HG03520 (cell line): ENCODE measurements around the gene CANX.

Experiments
- ATAC-seq: cut with Tn5 transposase; IDR thresholded peaks from one replicate; pipeline ENCODE4 v1.9.1; 2021; ENCODE audit warnings: mild to moderate bottlenecking, moderate library complexity; ENCODE audit not compliant: unreplicated experiment

The CANX gene

DNA sequence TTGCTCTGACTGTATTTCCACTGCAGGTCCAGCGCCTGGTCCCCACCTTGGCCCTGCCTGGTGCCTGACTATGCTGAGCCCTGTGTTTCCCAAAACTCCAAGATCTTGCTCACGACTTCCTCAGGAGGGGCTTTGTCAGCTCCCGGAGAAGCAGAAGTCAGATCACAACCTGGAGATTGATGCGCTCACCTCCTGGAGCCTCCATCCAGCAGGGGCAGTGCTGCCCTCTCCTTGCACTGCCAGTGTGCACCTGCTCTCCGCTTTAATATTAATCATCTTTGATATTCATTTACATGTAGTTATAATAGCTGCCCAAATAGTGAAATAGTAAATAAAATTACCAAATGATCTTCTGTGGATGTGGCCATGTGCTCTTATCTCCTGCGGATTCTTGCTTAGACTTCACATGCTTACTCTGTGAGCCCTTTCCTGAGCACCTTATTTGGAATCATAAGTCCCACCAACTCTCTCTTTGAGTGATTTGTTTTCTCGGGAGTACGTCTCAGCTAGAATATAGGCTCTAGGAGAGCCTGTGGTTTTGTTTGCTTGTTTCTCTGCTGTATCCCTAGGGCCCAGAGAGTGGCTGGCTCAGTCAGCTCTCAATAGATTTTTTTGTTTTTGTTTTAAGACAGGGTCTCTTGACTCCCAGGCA is 51.2 kb downstream of the CANX start:
- no peak for ATAC-seq

DNA sequence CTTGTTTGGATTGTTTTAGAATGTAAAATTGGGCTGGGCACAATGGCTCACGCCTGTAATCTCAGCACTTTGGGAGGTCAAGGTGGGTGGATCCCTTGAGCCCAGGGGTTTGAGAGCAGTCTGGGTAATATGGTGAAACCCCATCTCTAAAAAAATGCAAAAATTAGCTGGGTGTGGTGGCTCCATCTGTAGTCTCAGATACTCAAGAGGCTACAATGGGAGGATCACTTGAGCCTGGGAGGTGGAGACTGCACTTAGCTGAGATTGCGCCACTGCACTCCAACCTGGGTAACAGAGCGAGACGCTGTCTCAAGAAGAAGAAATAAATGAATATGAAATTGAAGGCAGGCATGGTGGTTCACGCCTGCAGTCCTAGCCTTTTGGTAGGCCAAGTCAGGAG is 55.2 kb downstream of the CANX start:
- no peak for ATAC-seq

DNA sequence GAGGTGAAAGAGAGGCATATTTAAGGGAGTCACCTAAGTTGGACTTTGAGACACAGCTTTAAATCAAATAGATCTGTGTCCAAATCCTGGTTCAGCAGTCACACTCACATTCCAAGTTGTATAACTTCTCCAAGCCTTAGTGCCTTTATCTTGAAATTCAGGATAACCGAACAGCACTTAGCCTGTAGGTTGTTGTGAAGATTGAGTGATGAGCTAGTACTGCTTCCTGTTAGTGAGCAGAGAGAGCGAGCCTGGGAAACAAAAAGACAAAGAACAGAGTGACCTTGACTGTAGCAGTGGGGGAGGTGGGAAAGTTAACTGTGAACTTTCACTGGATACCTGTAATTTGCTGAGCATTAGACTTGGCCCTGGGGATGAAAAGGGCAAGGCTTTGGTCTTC is 56.3 kb downstream of the CANX start:
- ATAC-seq = no peak

DNA sequence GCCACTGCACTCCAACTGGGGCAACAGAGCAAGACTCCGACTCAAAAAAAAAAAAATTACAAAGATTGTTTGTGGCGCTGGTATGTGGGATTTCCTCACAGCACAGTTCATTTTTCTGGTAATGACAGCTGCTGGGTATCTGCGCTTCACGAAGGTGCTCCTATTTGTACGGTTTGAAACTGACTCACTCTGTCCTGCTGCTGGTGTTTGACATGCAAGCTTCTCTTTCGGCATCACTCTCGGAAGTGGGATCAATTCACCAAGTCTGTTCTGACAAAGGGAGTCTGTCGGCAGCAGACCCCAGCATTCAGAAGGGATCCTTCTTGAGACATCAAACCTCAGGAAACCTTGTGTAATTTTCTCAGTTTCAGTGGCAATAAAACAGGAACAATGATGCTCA is 60.2 kb downstream of the CANX start:
- ATAC-seq = no peak

DNA sequence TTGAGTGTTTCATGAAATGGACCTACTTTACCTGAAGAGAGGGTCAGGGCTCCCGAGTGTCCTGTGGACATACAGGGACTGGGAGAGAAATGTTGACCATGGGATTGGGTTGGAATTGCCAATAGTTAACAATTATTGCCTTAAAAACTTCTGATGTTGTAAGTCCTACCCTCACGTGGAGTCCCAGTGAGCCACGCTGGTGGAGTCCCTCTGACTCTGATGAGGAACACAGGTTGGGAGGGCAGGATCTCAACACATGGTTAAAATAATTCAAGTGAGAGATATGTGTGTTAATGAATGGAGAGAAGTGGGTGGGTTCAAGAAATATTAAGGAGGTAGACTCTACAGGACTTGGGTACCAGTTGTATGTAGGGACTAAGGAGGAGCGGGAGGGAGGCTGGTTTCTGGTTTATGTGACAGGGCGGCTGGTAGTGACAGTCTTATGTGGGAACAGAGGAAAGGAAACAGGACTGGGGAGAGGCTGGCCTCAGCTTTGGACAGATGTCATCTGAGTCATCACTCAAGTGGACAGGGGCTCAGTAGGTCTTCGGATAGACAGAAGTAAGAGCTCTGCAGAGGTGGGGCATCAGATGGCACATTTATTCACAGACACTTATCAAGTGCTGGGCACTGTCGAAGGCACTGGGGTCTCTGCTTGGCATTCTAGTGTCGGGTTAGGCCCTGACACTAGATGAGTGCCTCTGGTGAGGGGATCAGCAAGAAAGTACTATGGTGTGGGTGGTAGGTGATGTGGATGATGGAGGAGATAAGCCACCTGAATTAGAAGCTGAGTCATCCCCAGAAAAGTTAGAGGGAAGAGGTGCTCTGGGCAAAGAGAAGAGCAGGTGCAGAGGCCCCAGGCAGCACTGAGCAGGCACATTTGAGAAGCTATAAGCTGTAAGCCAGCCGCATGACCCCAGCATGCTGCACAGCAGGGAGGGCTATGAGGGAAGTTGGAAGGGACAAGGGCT is 61.1 kb downstream of the CANX start:
- ATAC-seq = peak; percentile 48

DNA sequence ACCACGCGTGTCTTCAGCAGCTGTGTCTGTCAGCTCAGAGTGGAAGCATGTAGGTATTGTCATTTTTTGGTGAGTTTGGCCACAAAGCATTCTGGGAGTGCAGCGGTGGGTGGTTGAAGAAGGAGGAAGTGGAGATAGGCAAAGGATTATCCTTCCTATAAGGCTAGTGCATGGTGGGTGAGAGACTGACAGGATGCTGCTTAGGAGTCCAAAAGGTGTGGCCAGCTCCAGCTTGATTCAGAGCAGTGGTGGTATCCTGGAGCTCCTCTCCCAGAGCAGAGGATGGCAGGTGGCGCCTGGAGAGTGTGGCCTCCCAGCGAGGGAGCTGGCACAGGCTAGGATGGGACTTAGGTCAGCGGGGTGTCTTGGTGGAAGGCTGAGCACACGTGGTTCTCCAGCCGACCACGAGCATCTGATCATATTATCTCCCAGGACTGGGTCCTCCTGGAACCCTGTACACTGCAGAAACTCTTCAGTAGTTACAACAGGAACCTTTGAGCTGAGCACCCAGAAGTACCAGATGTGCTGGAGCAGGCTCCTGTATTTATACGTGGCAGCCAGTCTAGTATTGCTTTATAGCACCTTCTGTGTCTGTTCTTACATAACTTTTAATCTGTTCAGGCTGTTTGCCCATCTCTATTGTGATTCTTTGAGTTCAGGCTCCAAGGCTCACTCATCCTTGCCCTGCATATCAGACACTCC is 63.5 kb downstream of the CANX start:
- ATAC-seq = no peak

DNA sequence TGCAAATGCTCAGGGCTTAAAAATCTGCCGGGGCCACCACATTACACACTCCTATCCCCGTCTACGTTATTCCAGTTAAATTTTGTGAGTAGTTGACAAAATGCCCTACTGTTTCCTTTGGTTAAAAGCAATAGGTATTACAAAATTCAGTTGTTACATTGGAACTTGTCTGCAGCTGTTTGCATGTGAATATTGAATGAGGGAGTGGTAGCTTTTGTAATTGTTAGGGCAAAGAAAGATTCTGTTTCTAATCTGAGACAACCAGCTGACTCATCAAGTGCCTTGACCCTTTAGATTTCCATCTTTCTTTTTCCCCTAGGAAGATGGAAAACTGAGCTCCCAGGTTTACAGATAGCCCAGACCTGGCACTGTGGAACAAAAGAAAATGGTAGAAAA is 64.0 kb downstream of the CANX start:
- ATAC-seq = no peak

DNA sequence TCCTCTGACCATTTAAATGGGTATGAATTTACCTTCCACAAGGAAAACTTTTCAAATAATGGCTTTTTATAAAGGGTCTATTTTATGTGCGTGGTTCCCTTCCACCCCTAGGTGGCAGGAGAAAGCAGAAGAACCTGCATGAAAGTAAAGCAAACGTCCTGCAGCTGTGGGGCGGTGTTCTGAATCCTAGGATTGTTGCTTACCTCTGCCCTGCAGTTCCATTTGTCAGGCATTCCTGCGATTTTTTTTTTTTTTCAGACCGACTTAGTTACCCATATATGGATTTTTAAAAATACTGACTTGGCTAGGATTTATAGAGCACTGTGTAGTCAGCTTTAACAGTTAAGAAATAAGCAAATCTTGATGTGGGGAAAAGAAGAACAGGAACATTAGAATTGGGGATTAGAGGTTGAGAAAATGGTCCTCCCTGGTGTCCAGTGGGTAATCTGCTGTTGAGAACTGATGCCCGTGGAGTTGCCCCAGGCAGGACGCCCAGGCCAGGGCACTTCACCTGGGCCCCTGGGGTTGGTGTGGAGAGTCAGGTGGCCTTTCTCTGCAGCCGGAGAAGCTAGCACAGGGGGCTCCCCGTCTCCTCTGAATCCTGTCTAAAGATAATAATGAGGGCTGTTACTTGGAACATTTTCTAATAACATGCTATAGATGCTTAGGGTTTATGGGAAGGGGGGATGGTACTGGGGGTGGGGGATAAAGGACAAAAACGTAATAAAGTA is 64.6 kb downstream of the CANX start:
- peak; percentile 53 for ATAC-seq

DNA sequence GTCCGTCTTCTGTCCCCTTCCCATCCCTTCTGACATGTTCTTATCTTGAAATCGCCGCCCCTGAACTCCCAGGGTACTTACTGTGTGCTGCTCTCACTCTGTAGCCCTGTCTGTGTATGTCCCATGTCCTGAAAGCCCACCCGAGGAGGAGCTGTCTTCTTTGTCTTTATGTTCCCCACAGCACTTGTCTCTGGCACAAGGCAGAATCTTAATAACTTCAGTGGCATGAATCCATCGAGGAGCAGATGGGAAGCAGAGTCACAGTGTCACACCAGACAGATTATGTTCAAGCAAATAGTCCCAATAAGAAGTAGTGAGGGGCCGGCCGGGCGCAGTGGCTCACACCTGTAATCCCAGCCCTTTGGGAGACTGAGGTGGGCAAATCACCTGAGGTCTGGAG is 65.3 kb downstream of the CANX start:
- ATAC-seq = no peak

DNA sequence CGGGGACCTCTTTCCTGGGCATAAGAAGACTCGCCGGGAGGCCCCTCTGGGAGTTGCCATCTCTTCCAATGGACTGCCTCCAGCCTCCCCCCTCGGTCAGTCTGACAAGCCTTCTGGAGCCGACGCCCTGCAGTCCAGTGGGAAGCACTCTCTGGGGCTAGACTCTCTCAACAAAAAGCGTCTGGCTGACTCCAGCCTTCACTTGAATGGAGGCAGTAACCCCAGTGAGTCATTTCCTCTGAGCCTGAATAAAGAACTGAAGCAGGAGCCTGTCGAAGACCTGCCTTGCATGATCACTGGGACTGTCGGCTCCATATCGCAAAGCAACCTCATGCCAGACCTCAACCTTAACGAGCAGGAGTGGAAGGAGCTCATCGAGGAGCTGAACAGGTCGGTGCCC is 66.6 kb downstream of the CANX start:
- ATAC-seq = no peak

DNA sequence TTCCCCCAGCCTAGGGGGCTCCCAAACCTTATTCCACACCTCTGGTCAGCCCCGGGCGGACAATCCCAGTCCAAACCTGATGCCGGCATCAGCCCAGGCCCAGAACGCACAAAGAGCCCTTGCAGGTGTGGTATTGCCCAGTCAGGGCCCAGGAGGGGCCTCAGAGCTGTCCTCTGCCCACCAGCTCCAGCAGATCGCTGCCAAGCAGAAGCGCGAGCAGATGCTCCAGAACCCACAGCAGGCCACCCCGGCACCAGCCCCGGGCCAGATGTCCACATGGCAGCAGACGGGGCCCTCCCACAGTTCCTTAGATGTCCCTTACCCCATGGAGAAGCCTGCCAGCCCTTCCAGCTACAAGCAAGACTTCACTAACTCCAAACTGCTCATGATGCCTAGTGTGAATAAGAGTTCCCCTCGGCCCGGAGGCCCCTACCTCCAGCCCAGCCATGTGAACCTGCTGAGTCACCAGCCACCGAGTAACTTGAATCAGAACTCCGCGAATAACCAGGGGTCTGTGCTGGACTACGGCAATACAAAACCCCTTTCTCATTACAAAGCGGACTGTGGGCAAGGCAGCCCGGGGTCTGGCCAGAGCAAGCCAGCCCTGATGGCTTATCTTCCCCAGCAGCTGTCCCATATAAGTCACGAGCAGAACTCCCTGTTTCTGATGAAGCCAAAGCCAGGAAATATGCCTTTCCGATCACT is 67.4 kb downstream of the CANX start:
- no peak for ATAC-seq

DNA sequence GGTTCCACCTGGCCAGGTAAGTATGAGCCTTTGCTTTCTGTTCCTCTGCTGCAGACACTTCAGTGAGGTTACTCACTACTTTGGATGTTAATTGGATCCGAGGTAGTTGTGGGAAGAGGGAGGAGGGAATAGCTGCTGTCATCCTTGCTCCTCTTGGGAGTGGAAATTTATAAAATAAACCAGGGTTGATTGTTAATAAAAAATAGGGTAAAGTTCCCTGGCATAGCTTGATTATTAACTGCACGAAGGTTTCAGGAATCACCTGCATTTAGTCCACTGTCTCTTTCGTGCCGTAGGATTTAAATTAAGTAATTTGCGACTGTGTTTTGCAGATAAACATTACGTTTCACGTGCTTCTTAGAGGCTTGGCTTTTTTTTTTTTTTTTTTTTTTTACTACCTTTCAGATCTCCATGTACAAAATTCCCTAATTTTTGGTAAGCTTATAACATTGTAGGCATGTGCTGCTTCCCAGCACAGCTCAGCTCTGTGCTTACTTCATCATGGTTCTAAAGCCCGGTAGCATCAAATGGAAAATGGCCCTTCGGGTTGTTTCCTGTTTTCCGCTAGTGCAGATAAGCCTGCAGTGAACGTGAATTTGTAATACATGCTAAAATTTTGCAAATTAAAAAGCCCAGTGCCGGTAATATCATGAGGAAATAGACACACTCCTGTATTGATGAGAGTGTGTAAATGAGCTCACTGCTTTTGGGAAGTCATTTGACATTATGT is 68.1 kb downstream of the CANX start:
- no peak for ATAC-seq

DNA sequence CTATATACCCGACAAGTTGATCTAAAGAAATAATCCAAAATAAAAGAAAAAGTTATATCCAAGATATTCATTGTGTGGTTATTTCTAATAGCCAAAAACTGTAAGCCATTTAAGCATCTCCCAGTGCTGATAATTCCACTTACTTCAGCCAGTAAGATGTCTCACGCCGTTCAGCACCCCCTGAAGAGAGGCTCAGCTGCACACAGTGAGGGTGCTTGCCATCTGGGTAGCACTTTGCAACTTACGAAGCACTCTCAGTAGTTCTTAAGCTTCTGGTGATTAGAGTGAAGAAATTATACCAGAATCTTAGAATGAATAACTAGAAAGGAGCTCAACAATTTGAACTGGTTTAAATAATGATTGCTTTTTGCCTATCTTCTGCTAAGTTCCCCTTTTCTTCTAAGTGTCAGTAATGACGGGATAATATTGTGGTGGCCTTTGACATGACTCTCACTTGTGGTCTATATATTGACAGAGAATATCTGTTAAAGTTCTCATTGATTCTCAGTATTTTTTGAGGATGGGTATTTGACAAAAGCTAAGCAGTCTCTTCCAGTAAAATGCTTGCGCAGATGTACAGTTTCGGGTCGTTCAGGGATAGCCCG is 68.8 kb downstream of the CANX start:
- no peak for ATAC-seq

DNA sequence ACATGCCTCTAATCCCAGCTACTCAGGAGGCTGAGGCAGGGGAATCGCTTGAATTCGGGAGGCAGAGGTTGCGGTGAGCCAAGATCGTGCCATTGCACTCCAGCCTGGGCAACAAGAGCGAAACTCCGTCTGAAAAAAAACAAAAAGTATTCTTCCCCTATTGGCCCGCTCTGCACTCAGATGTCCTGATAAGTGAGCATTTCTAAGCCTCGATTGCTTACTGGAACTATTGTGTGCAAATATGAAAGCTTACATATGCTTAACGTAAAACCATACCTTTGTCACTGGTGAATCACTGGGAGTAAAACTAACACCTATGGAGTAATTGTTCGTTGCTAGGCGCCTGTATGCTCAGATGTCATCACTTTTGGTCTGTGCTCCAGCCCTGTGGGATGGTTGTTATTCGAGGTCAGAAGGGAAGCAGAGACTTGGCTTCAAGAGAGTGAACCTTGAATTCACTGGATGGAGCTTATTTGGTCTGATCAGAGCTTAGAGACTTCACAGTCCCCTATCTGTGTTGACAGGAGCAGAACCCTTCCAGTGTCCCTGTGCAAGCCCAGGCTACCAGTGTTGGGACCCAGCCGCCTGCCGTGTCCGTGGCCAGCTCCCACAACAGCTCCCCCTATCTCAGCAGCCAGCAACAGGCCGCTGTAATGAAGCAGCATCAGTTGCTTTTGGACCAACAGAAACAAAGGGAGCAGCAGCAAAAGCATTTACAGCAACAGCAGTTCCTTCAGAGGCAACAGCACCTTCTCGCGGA is 69.7 kb downstream of the CANX start:
- ATAC-seq = no peak

DNA sequence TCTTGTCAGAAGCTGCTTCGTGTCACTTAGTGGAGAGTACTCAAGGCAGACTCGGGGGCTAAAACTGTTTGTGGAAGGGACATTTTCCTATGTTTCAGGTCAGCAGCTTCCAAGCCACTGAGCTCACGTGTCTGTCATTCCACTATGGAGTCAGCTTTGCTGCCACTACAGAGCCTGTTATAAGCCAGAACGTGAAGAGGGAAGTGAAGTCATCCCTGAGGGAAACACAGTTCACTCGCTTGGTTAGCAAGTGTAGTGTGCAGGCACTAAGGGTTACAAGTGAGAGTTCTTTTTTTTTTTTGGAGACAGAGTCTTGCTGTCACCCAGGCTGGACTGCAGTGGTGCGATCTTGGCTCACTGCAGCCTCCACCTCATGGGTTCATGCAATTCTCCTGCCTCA is 70.5 kb downstream of the CANX start:
- ATAC-seq = no peak

DNA sequence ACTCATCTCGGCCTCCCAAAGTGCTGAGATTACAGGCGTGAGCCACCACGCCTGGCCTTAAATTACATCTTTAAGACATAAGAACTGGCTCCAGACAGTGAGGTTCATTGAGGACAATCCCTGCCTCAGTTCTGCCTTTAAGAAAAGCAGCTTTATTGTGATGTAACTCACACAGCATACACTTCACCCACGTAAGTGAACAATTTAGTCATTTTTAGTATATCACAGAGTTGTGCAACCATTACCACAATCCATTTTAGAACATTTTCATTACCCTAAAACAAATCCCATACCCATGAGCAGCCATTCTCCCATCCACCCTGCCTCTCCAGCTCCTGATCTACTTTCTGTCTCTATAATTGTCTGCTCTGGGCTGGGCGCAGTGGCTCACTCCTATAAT is 71.0 kb downstream of the CANX start:
- no peak for ATAC-seq

DNA sequence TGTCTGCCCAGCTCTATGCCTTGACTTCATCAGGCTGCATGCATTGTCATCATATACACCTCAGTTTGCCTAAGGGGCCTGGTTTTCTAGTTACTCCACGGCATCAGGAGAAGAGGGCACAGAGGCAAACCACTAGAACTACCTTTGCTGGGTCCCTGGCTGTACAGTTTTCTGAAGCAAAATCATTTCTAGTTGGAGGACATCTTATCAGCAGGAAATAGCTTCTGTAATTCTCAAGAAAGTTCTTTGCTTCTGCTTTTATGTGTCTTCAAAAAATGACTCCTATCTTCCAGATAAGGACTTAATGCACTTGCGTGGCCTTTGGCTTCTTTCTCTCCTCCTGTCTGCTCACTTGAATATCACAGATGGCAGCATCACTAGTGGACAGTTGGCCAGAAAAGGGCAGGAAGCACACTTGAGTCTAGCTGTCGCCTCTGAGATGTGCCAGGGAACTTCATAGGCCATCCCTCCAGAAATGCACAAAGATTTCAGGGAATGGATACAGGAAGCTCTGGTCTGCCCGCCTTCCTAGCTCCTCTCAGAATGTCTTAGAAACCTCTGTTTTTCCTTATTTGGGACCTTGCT is 72.6 kb downstream of the CANX start:
- no peak for ATAC-seq

DNA sequence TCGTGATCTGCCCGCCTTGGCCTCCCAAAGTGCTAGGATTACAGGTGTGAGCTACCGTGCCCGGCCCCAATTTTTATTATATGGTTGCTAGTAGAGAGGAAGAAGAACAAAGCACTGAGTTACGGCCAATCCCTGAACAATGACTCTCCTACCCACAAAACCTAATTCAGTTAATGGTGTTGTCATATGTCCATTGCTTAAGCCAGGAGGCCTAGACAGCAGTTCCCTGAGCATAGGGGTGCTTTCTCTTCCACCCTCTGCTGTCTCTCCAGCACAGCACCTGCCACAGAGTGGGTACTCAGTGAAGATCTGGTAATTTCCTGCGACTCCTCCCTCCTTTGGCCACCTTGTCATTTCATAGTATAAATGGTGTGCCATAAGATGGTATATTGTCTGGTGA is 73.6 kb downstream of the CANX start:
- no peak for ATAC-seq
